Adrenal gland (tissue), 5 donors: ENCODE results near the gene RUFY2.

ENCODE experiments used
- CTCF ChIP-seq, 6 experiments: fragments of 450-650 bp in 4 of 6; fragments of 200-600 bp in 2 of 6; sonication (generic) in 1 of 6; IDR thresholded peaks; 1 replicate in 5 of 6; 2 replicates in 1 of 6; pipeline versions ENCODE4 v1.5.1 to v1.8.0; 2016 to 2021; ENCODE audit warnings: antibody characterized with exemption in 6 of 6, mild to moderate bottlenecking in 2 of 6, moderate library complexity in 1 of 6
- POLR2A ChIP-seq, 2 donors: fragments of 450-650 bp; IDR thresholded peaks; one replicate each; pipeline ENCODE4 v1.6.1; 2017; ENCODE audit warnings: antibody characterized with exemption in 2 of 2, mild to moderate bottlenecking in 2 of 2, moderate library complexity in 1 of 2
- donor health status: DM: no; HTN: no; CAD: no.

GRCh38 chr10:68423522-68423921 is 16.4 kb upstream of the RUFY2 start:
- no peak for TF ChIP-seq POLR2A (IDR thresholded peaks at IDR 0.05)
- TF ChIP-seq CTCF (IDR thresholded peaks at IDR 0.05): no peak
